HG03108 (cell line): ENCODE results near the gene RNF213.
"Not testable (repeated sequence)": the region's sequence is repeated elsewhere in the genome, so short reads cannot be mapped to it uniquely, and the experiment has no call there.

Source experiments
- ATAC-seq: cut with Tn5 transposase; IDR thresholded peaks from one replicate; pipeline ENCODE4 v1.9.1; 2021; ENCODE audit warnings: moderate library complexity; ENCODE audit not compliant: unreplicated experiment

RNF213 gene

DNA sequence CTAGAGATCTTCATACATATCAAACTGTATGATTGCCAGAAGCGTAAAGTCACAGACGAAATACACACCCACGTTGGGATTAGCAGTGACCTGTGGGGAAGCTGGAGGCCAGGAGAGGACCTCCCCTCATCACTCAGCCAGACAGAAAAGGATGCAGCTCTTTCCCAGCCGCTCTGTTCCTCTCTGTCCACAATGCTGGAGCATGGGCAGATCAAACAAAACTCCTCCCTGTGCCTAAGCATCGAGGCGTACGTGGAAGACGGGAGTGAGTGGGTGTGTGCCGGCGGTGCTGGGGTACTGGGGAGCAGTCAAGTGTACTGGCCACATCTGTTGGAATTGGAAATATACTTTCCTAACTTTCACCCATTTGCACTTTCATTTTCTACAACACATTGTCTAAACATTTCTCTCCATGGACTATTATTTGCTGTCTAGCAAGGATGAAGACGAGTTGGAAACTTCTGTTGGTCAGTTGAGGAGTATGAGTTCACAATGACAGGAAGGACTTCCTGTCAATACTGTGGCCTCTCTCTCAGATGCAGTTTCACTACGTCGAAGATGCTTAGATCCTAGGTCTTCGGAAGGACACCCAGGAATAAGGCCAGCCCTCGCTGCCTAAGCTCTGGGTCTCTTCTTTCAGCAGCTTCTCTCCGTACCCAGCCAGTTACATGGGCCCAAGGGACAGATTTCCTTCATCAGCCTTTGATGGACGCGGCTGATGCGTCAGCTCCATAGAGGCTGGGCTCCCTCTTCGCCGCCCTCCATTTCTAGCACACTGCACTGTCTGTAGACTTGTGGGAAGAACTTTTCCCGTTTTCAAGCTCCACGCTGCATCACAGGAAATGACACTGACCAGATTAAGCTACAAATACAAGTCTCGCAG, 123.7 kb downstream of the RNF213 start:
- no peak for ATAC-seq

DNA sequence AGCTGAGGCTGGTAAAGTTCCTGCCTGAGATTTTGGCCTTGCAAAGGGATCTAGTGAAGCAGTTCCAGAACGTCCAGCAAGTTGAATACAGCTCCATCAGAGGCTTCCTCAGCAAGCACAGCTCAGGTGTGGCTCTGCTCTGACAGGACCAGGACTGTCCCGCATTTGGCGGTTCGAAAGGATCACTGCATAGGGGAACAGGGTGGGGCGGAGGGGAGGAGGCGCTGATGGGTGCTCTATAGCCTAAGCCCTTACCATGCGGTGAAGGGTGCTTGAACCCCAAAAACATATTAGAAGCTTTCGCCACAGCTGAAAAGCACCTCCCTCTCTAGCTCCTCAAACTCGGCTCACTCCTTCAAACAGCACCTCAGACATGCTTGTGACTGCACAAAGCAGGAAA, 124.4 kb downstream of the RNF213 start:
- ATAC-seq: no peak

DNA sequence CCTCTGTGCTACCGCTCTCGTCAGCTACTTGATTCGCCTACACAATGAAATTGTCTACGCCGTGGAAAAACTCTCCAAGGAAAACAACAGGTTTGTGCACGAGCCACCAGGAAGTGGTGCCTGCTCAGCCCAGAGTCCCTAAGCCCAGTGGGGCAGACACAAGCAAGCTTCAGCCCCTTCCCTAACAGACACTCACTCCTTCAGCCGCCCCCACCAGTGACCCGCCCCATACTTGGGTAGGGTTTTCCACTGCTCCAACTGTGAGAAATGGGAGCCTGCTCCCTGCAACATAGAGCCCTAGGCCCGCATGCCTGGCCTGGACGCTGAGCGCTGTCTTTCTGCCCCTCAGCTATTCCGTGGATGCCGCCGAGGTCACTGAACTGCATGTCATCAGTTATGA, 125.7 kb downstream of the RNF213 start:
- no peak for ATAC-seq

DNA sequence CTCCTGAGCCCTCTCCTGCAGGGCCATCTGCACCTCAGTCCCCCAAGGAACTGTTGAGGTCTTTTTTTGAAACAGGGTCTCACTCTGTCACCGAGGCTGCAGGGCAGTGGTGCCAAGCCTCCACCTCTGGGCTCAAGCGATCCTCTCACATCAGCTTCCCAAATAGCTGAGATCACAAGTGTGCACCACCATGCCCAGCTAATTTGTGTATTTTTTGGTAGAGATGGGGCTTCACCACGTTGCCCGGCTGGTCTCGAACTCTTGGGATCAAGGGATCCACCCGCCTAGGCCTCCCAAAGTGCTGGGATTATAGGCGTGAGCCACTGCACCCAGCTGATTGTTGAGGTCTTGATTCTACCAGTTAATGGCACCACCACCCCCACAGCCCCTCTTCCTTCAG, 126.4 kb downstream of the RNF213 start:
- ATAC-seq: no peak

DNA sequence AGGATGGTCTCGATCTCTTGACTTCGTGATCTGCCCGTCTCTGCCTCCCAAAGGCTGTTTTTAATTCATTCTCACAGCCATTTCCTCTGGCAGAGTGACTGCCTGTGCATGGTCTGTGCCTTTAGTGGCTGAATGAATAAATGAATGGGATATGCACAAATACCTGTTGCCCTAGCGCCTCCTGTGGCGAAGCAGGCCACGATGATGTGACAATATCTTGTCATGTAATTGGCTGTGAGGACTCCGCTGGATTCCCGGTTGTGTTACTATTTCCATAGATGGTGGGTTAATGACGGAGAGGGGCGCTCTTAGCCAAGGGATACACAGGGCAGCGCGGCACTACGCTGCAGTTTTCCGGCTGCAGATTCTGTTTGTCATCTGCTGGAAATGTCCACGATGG, 127.5 kb downstream of the RNF213 start:
- ATAC-seq: no peak

DNA sequence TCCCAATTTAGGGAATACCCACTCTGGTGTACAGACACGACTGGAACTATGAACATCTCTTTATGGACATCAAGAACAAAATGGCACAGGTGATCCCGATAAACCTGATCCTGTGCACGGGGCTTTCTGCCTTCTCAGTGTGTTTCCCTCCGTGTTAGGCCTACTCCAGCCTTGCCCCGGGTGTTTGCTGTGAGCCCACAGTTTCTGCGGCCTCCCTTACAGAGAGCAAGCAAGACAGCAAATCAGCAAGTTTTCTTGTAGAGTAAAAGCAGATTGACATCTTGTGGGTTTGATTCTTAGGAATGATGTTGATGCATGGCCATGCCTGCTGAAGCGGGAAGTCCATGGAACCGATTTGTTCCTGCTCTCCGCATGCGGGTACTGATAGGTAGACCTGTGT, 127.9 kb downstream of the RNF213 start:
- no peak for ATAC-seq

DNA sequence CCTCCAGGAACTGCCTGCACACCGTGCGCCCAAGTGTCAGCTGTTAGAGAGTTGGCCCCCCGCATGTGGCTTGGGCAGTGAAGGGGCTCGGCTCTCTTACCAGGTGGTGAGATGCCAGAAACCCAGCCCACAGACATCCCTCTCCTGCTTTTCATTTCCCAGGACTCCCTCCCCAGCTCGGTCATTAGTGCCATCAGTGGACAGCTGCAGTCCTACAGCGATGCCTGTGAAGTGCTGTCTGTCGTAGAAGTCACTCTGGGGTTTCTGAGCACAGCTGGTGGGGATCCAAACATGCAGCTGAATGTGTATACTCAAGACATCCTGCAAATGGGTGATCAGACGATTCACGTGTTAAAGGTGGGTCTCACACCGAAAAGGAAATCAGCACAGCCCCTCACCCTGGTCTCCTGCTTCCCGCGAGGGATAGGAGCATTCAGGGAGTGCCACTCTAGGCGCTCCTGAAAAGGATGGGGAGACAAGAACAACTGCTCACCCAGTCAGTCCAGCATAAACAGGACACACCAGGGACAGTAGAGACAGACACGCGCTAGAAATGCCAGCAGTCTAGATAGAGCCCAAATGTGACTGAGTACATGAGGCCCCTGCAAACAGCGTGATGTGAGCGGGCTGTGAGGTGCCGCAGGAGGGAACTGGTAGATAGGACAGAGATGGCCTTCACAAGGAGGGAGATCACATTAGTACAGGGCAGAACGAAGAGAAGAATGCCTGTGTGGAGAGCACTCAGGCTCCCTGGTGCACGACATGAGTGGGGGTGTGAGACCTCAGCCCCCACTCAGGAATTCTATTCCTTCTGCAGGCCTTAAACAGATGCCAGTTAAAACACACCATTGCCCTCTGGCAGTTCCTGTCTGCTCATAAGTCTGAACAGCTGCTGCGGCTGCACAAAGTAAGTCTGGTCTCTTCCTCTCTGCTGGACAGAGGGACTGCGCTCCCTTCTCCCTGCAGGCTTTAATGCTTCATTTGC, 128.7 kb downstream of the RNF213 start:
- ATAC-seq: no peak

DNA sequence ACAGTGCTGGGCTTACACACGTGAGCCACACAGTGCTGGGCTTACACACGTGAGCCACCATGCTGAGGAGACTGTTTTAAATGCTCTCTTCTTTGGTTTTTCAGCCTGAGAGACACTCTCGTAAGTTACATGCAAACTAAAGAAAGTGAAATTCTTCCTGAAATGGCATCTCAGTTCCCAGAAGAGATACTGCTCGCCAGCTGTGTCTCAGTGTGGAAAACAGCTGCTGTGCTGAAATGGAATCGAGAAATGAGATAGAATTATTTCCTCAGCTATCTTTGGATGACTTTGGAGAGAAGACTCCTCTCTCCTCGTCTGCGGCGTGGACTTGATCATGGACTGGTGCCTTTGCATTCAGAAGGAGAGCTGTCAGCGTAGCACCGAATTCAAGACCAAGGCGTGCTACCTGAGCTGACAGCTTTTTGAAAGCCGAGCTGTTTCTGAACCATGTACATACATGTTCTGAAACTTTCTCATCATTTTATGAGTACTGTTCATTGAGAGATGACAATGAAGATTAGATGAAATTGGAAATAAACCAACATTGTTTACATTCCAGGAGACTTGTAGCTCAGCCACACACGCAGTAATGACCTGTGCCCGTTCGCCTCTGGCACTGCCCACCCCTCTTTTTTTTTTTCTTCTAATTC, 132.7 kb downstream of the RNF213 start:
- no peak for ATAC-seq

DNA sequence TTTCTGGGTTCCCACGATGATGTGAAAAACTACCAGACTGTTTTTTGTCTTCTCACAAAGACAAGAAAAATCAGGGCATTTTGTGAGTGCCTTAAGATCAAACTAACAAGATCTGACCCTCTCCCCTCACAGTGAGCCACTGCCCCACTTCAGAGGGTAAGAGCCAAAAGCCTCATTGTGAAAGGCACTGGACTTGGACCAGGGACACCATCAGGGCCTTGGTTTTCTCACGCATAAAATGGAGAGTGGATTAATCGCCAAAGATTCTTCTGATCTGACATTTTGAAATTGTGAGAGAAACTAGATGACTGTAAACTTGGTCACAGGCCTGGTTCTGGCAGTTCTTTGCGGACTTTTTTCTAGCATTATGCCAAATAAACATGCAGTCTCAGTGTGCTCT, 133.3 kb downstream of the RNF213 start:
- no peak for ATAC-seq

DNA sequence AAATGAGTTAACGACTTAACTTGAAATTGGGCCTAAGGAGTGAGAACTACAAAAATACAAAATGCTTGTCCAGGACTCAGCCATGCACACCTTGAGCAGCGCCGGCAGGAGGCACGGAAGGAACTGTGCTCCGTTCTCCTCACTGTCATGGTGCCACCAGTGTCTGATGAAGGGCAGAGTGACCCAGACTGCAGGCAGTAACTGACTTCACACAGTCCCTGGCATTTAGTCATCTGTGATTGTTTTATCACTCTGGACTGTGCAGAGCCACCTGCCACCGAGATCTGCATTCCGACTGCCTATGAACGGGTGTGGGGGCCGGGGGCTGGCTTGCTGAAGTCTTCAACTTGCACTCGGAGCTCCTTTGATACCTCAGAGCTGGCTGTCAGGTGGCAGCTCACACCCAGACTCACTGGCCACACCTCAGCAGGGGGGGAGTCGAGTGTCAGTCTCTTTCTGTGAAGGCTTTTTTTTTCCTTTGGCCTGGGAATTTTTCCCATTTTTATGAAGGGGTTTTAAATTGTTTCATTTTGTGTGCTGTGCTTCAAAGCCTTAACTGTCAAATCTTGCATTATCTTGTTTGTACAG, 134.1 kb downstream of the RNF213 start:
- no peak for ATAC-seq

DNA sequence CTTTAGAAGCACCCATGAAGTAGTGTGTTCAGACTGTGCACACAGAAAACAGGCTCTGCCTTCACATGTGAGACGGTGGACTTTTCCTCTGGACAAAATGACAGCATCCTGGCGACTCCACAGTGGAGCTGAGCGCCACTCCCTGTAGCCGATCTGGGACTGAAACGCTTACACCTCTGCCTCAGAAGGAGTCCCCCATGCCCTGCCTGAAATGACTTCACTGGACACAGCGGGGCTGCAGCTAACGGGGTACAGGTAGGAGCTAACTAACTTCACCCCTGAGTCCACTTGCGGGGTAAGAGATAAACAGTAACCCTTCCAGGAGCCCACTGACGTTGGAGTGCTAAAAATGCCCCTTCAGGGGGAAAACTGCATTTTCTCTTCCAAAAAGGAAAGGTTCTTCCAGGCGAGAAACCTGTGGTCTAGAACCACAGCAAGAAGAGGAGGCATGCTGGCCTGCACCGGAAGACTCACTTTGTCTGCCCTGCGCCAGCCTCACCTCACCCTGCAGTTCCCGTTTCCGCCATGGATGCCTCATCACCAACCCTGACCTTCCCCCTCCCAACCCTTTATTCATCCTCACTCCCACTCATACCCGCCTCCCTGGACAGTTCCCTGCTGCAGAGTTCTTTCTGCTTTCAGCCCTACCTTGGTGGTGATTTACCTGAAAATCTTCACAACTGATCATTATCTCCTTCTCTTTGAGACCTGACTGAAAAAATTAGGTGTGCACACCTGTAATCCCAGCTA, 134.9 kb downstream of the RNF213 start:
- no peak for ATAC-seq

DNA sequence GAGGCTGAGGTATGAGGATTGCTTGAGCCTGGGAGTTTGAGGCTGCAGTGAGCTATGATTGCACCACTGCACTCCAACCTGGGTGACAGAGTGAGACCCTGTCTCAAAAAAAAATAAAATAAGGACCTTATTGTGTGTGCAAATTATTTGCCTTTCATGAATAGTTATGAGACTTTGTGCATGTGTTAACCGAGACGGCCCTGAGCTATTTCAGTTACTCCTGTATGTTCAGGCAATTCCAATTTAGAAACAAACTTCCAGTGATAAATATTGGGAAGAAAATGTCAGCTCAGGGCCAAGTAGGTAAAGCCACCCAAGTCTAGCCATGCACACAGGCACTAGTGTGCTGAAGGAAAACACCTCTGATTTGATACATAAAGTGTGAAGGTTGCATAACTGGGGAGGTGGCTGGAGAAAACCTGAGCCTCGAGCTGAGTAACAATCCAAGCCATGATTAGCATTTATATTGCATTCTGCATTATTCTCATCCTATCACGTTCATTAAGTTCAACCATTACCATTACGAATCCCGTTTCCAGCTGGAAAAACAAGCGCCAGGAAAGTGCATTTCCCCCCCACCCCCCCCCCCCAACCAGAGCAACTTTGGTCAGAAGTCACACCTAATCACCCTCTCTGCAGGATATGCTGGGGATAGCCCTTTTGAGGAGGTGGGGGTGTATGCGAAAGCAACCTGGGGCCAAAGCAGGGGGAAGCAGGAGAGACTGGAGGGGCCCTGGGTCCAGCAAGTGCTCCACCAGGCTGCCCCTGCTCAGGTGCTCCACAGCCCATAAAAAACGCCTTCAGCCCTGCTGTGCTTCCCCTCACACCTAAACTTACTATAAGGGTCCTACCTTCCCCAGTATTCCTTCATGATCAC, 135.7 kb downstream of the RNF213 start:
- no peak for ATAC-seq

DNA sequence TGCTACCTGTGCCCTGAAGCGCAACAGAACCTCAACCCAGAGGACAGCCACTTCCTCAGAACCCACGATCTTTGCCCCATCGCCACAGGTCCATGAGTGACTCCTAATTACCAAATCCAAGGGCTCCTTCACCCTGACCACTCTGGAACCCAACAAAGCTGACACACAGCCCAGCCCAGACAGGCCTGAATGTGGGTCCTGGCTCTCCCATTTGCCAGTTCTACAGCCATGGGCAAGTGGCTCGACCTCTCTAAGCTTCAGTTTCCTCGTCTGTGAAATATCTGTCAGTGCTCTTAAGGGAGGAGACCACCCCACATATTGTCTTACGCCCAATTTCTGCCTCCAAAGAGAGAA, 136.4 kb downstream of the RNF213 start:
- no peak for ATAC-seq

DNA sequence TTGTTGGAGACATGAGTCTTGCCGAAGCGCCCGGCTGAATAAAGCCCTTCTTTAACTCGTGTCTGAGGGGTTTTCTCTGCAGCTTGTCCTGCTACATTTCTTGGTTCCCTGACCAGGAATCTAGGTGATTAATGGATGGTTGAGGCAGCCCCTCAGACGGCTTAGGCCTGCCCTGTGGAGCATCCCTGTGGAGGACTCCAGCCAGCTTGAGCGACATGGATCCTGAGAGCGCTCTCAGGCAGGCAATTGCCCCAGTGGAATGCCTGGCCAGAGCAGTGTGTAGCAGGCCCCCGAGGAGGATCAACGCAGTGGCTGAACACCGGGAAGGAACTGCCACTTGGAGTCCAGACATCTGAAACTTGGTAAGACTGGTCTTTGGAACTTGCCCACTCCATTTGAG, 137.0 kb downstream of the RNF213 start:
- ATAC-seq: no peak

DNA sequence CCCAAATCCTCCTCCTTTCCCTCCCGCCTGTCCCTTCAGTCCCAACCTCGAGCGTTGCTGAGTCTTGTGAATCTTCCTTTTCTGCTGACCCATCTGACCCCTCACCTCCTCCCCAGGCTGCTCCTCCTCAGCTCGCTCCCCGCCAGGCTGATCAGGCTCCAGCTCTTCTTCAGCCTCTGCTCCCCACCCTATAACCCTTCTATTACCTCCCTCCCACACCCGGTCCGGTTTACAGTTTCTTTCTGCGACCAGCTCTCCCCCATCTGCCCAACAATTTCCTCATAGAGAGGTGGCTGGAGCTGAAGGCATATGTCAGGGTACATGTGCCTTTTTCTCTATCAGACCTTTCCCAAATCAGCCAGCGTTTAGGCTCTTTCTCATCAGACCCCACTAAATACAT, 140.4 kb downstream of the RNF213 start:
- not testable (repeated sequence) for ATAC-seq

DNA sequence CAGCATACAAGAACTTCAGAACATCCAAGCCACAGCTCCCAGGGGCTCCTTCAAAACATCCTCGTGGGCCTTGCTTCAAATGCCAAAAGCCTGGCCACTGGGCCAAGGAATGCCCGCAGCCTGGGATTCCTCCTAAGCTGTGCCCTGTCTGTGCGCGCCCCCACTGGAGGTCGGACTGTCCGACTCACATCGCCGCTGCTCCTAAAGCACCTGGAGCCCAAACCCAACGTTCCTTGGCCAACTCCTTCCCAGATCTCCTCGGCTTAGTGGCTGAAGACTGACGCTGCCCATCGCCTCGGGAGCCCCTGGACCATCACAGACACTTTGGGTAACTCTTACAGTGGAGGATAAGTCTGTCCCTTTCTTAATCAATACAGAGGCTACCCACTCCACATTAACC, 141.4 kb downstream of the RNF213 start:
- ATAC-seq: not testable (repeated sequence)

DNA sequence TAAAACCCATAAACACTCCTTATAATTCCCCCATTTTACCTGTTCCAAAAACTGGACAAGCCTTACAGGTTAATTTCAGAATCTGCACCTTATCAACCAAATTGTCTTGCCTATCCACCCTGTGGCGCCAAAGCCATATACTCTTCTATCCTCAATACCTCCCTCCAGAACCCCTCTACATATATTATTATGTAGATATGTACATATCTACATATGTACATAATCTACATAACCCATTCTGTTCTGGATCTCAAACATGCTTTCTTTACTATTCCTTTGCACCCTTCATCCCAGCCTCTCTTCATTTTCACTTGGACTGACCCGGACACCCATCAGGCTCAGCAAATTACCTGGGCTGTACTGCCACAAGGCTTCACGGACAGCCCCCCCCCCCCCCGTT, 142.3 kb downstream of the RNF213 start:
- no peak for ATAC-seq

DNA sequence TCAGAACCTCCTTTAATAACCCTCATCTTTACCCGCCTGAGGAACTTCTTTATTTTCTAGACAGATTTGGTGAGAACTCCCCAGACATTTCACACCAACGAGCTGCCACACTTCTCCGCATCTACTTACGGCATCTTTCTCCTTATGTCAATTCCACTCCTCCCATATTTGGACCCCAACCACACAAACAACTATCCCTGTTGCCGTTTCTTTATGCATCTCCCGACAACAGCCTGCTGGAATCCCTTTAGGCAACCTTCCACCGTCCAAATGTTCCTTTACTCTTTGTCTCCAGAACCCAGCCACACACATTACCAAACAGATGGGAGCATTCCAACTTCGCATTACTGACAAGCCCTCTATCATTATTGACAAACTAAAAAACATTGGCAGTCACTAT, 145.5 kb downstream of the RNF213 start:
- ATAC-seq: no peak

DNA sequence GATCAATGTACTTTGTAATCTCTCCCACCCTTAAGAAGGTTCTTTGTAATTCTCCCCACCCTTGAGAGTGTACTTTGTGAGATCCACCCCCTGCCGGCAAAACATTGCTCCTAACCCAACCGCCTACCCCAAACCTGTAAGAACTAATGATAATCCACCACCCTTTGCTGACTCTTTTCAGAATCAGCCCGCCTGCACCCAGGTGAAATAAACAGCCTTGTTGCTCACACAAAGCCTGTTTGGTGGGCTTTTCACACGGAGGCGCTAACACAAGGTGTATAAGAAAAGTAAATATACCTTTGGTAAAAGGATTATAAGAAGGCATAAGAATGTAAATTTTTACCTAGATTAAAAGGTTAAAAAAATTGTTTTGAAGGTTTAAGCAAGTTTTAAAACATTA, 147.3 kb downstream of the RNF213 start:
- not testable (repeated sequence) for ATAC-seq
